Muscle layer of colon (tissue), 2 donors: ENCODE data around the gene MS4A8.
"Not testable (repeated sequence)": the region's sequence is repeated elsewhere in the genome, so short reads cannot be mapped to it uniquely, and the experiment has no call there.

Source experiments
- H3K27ac ChIP-seq: one replicate; pipeline ENCODE4 v1.7.0; 2013; ENCODE audit warnings: low read depth, mild to moderate bottlenecking, low read length, moderate library complexity
- H3K27me3 ChIP-seq, 2 donors: one replicate each; pipeline ENCODE4 v1.7.0; 2013; ENCODE audit warnings: low read length in 2 of 2, mild to moderate bottlenecking in 2 of 2; ENCODE audit not compliant: insufficient read depth in 2 of 2, control insufficient read depth in 1 of 2
- H3K36me3 ChIP-seq: one replicate; pipeline ENCODE4 v1.7.0; 2013; ENCODE audit warnings: mild to moderate bottlenecking, low read length; ENCODE audit not compliant: insufficient read depth
- H3K4me1 ChIP-seq: one replicate; pipeline ENCODE4 v1.7.0; 2013; ENCODE audit warnings: mild to moderate bottlenecking, low read length; ENCODE audit not compliant: insufficient read depth
- H3K4me3 ChIP-seq, 2 donors: one replicate each; pipeline ENCODE4 v1.7.0; 2013; ENCODE audit warnings: low read length in 2 of 2, low read depth in 1 of 2, mild to moderate bottlenecking in 1 of 2, moderate library complexity in 1 of 2
- H3K9ac ChIP-seq: one replicate; pipeline ENCODE4 v1.7.0; 2013; ENCODE audit warnings: low read length
- H3K9me3 ChIP-seq: one replicate; pipeline ENCODE4 v1.7.0; 2013; ENCODE audit warnings: mild to moderate bottlenecking, low read length
- donor health status: abdominal sarcoma.
- donor health status: Adenocarcinoma of cecum.

Gene MS4A8, protein sequence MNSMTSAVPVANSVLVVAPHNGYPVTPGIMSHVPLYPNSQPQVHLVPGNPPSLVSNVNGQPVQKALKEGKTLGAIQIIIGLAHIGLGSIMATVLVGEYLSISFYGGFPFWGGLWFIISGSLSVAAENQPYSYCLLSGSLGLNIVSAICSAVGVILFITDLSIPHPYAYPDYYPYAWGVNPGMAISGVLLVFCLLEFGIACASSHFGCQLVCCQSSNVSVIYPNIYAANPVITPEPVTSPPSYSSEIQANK

GRCh38 chr11:60699284-60699691 lies at the start of gene MS4A8:
TSS of gene MS4A8 (plus strand) at chr11:60699612. CDS start at chr11:60700861, 1,249 bp downstream.
- H3K4me1 ChIP-seq = no peaks in the 10 kb centered on the region
- no peaks in the 10 kb centered on the region for H3K9me3 ChIP-seq
- no peak within 1 kb of the TSS for H3K4me3 ChIP-seq
- no peak within 1 kb of the TSS for H3K9ac ChIP-seq
- H3K36me3 ChIP-seq = no peaks in the 10 kb centered on the region
- H3K27me3 ChIP-seq = no peaks in the 10 kb centered on the region
- H3K27ac ChIP-seq = no peak within 1 kb of the TSS

- H3K4me1 ChIP-seq = no peaks in the 10 kb centered on the region
- no peaks in the 10 kb centered on the region for H3K27me3 ChIP-seq
- H3K9ac ChIP-seq = no peak overlapping the region
- no peak overlapping the region for H3K27ac ChIP-seq
- no peaks in the 10 kb centered on the region for H3K36me3 ChIP-seq
- no peaks in the 10 kb centered on the region for H3K9me3 ChIP-seq
- H3K4me3 ChIP-seq = no peak overlapping the region
These were observed 41.5 kb upstream of the MS4A8 start for GRCh38 chr11:60657888-60658287.

- Histone ChIP-seq H3K9me3 (no peaks in the 10 kb centered on the region), H3K9ac (no peak overlapping the region), H3K27me3 (no peaks in the 10 kb centered on the region), H3K27ac (no peak overlapping the region), H3K4me3 (no peak overlapping the region), H3K36me3 (no peaks in the 10 kb centered on the region), H3K4me1 (no peaks in the 10 kb centered on the region)
These were observed 41.0 kb upstream of the MS4A8 start for GRCh38 chr11:60658409-60658808.

GRCh38 chr11:60672255-60672654 lies 27.2 kb upstream of the MS4A8 start:
- H3K9ac ChIP-seq = no peak overlapping the region
- H3K27me3 ChIP-seq = no peaks in the 10 kb centered on the region
- no peak overlapping the region for H3K27ac ChIP-seq
- no peaks in the 10 kb centered on the region for H3K4me1 ChIP-seq
- no peaks in the 10 kb centered on the region for H3K36me3 ChIP-seq
- H3K9me3 ChIP-seq = no peaks in the 10 kb centered on the region
- no peak overlapping the region for H3K4me3 ChIP-seq

DNA sequence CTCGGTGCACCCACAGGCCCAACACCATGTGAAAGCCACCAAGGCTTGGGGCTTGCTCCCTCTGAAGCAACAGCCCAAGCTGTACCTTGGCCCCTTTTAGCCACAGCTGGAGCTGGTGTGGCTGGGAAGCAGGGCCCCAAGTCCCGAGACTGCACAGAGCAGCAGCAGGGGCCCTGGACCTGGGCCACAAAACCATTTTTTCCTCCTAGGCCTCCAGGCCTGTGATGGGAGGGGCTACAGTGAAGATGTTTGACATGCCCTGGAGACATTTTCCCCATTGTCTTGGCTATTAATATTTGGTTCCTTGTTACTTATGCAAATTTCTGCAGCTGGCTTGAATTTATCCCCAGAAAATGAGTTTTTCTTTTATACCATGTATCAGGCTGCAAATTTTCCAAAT lies 21.2 kb upstream of the MS4A8 start:
- H3K36me3 ChIP-seq, H3K9me3 ChIP-seq, H3K4me3 ChIP-seq, H3K27me3 ChIP-seq, H3K27ac ChIP-seq, H3K4me1 ChIP-seq, H3K9ac ChIP-seq: not testable (repeated sequence)

- Histone ChIP-seq H3K4me1 (no peaks in the 10 kb centered on the region), H3K9ac (no peak overlapping the region), H3K36me3 (no peaks in the 10 kb centered on the region), H3K9me3 (no peaks in the 10 kb centered on the region), H3K27me3 (no peaks in the 10 kb centered on the region), H3K27ac (no peak overlapping the region), H3K4me3 (no peak overlapping the region)
These were observed 19.5 kb upstream of the MS4A8 start for GRCh38 chr11:60679879-60680278.

- Histone ChIP-seq H3K9ac (no peak overlapping the region), H3K27ac (no peak overlapping the region), H3K4me3 (no peak overlapping the region), H3K27me3 (no peaks in the 10 kb centered on the region), H3K36me3 (no peaks in the 10 kb centered on the region), H3K4me1 (no peaks in the 10 kb centered on the region), H3K9me3 (no peaks in the 10 kb centered on the region)
These were observed 18.8 kb upstream of the MS4A8 start for GRCh38 chr11:60680455-60681119.

DNA sequence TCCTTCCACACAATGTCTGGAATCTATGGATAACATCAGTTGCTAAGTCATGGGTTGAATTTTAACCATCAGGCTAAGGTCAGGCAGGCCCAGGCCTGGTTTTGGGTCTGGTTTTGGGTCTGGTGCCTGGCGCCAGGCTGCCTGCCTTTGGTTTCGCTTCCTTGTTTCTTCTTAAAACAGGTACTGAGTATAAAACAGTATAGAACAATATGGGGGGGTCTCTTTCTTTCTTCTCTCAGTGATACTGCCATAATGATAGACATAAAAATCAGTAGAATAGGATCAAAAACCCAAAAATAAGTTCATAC lies 14.9 kb upstream of the MS4A8 start:
- not testable (repeated sequence) for H3K27ac ChIP-seq, H3K36me3 ChIP-seq, H3K4me1 ChIP-seq, H3K27me3 ChIP-seq, H3K4me3 ChIP-seq, H3K9me3 ChIP-seq, H3K9ac ChIP-seq

DNA sequence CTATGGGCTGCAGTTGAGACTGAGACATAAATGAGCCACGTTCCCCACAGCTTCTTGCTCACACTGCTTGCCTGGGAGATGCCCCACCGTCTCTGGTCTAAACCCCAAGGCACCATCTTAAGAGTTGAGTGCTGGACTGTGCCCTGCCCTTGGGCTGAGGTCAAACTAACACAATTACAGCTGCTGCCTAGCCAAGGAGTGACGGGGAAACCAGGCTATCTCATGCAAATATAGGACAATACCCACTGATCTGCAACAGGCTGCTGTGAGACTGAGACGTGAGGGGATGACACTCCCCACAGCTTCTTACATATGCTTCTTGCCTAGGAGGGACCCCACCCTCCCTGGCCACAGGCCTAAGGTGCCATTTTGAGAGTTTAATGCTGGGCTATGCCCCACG lies 7.8 kb upstream of the MS4A8 start:
- Histone ChIP-seq H3K27me3 (no peaks in the 10 kb centered on the region), H3K4me1 (no peaks in the 10 kb centered on the region)

DNA sequence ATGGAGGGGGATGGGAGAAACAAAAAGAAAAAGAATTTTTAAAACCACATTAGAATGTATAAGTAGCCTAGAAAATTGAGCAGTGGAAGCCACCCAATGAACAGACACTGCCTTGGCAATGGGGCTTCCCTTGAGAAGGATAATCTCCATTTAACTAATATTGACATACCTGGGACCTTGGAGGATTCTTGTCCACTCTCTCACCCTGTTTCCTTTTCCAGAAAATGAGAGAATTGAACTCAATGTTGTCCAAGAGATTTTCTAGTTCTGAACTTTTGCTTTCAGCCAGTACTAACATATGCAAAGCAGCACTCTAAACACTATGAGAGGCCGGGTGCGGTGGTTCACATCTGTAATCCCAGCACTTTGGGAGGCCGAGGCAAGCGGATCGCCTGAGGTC lies 524 bp downstream of the MS4A8 start:
- Histone ChIP-seq H3K4me1 (no peaks in the 10 kb centered on the region), H3K9me3 (no peaks in the 10 kb centered on the region), H3K9ac (no peak overlapping the region), H3K36me3 (no peaks in the 10 kb centered on the region), H3K27me3 (no peaks in the 10 kb centered on the region), H3K27ac (no peak overlapping the region), H3K4me3 (no peak overlapping the region)

More for the DNA sequence above, 7.8 kb upstream of the MS4A8 start:
- H3K4me3 ChIP-seq = no peak overlapping the region
- H3K36me3 ChIP-seq = no peaks in the 10 kb centered on the region
- H3K27ac ChIP-seq = no peak overlapping the region
- no peak overlapping the region for H3K9ac ChIP-seq
- no peaks in the 10 kb centered on the region for H3K9me3 ChIP-seq

DNA sequence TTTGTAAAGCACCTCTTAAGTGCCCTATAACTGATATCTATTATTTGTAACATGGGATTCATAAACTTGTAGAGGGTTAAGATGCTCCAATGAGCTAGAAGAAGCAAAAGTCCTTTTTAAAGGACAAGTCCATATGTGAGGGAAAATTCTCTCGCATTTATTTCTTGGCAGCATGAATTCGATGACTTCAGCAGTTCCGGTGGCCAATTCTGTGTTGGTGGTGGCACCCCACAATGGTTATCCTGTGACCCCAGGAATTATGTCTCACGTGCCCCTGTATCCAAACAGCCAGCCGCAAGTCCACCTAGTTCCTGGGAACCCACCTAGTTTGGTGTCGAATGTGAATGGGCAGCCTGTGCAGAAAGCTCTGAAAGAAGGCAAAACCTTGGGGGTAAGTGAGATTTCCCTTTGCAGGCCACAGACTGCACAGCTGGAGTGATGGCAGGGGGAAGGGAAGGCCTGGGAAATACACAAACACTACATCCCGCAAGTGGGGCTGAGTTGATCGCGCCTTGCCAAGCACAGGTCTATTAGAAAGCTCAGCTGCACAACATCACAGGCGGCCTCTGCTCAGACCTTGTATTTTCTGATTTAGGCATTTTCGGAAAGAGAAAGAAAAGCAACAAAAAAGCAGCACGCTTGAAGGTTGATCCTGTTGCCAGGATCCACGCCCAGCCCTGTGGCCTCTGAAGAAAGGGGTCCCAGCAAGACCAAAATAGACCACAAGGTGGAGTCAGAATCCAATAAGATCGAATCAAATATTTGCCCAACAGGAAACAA lies 1.5 kb downstream of the MS4A8 start:
- Histone ChIP-seq H3K27ac (no peak overlapping the region), H3K27me3 (no peaks in the 10 kb centered on the region)

GRCh38 chr11:60701469-60701818 lies 2.0 kb downstream of the MS4A8 start:
- Histone ChIP-seq H3K27ac (no peak overlapping the region), H3K9ac (no peak overlapping the region), H3K27me3 (no peaks in the 10 kb centered on the region), H3K4me1 (no peaks in the 10 kb centered on the region), H3K36me3 (no peaks in the 10 kb centered on the region), H3K9me3 (no peaks in the 10 kb centered on the region), H3K4me3 (no peak overlapping the region)

More for the DNA sequence above, 1.5 kb downstream of the MS4A8 start:
- H3K9ac ChIP-seq = no peak overlapping the region
- H3K4me1 ChIP-seq = no peaks in the 10 kb centered on the region
- no peak overlapping the region for H3K4me3 ChIP-seq
- H3K36me3 ChIP-seq = no peaks in the 10 kb centered on the region
- H3K9me3 ChIP-seq = no peaks in the 10 kb centered on the region
